Measurements from ENCODE around the gene TRAF4. TPM values are rescaled to one million over a fixed set of nuclear protein-coding genes. Genes with fewer than 3 reads are reported as not detected.
A peak's percentile ranks its signal among the peaks of the same experiment; 100 is the strongest.
"Not testable (repeated sequence)": the region's sequence is repeated elsewhere in the genome, so short reads cannot be mapped to it uniquely, and the experiment has no call there.

Gene TRAF4
- total RNA-seq, 2 experiments from 2014 or later = 60.1 to 107 TPM

- Mint-ChIP-seq H3K27ac (peak overlapping the region; percentile 24), H3K4me1 (peaks cover 33% of the 10 kb centered on the region), H3K9me3 (ENCODE audit: low read depth) (no peaks in the 10 kb centered on the region), H3K36me3 (peaks cover 33% of the 10 kb centered on the region), H3K4me3 (peak overlapping the region; percentile 40), H3K27me3 (peaks cover 36% of the 10 kb centered on the region)
- DNase-seq (no peak), ATAC-seq (no peak)
- CTCF ChIA-PET = interaction anchor here (1.4 to 4.0 kb wide), 4 partner anchors 9 to 184 kb away, joined by 4 to 37 read pairs (median 10); partner anchors contain the start of genes DHRS13 and NEK8
Observed at GRCh38 chr17:28718333-28719020, 25.3 kb upstream of the TRAF4 start.

- H3K4me3 Mint-ChIP-seq = peak overlapping the region; percentile 100
- H3K36me3 Mint-ChIP-seq = peaks cover 38% of the 10 kb centered on the region
- H3K27me3 Mint-ChIP-seq = peaks cover 32% of the 10 kb centered on the region
- H3K27ac Mint-ChIP-seq = peak overlapping the region; percentile 98
- CTCF ChIA-PET = interaction anchor here (0.8 to 4.5 kb wide), 13 partner anchors 8 to 234 kb away, joined by 4 to 37 read pairs (median 8); partner anchors contain the start of genes BLTP2, DHRS13, NEK8 and PHF12
- H3K9me3 Mint-ChIP-seq (ENCODE audit: low read depth) = no peaks in the 10 kb centered on the region
- no peak for DNase-seq
- no peak for ATAC-seq
- peaks cover 39% of the 10 kb centered on the region for H3K4me1 Mint-ChIP-seq
Observed at GRCh38 chr17:28719021-28719433, 24.8 kb upstream of the TRAF4 start.

GRCh38 chr17:28720247-28720996 lies 23.4 kb upstream of the TRAF4 start:
- peaks cover 53% of the 10 kb centered on the region for H3K4me1 Mint-ChIP-seq
- ATAC-seq = peak; percentile 1
- peak overlapping the region; percentile 100 for H3K4me3 Mint-ChIP-seq
- DNase-seq = peak; percentile 68
- H3K27me3 Mint-ChIP-seq = peaks cover 22% of the 10 kb centered on the region
- peaks cover 51% of the 10 kb centered on the region for H3K36me3 Mint-ChIP-seq
- H3K27ac Mint-ChIP-seq = peak overlapping the region; percentile 98
- CTCF ChIA-PET = interaction anchor here (0.7 to 4.5 kb wide), 15 partner anchors 7 to 232 kb away, joined by 3 to 37 read pairs (median 8); partner anchors contain the start of genes BLTP2, DHRS13, NEK8 and PHF12
- no peaks in the 10 kb centered on the region for H3K9me3 Mint-ChIP-seq (ENCODE audit: low read depth)

DNA sequence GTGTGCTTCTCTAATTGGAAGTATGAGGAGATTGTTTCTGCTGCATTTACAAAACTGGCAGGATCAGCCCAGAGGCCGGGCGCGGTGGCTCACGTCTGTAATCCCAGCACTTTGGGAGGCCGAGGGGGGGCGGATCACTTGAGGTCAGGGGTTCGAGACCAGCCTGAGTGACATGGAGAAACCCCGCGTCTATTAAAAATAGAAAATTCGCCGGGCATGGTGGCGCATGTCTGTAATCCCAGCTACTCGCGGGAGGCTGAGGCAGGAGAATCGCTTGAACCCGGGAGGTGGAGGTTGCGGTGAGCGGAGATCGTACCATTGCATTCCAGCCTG lies 22.8 kb upstream of the TRAF4 start:
- H3K4me1 Mint-ChIP-seq = peaks cover 53% of the 10 kb centered on the region
- peak overlapping the region; percentile 100 for H3K4me3 Mint-ChIP-seq
- H3K27ac Mint-ChIP-seq = peak overlapping the region; percentile 98
- ATAC-seq; DNase-seq; H3K9me3 Mint-ChIP-seq (ENCODE audit: low read depth): not testable (repeated sequence)
- peaks cover 51% of the 10 kb centered on the region for H3K36me3 Mint-ChIP-seq
- peaks cover 17% of the 10 kb centered on the region for H3K27me3 Mint-ChIP-seq
- CTCF ChIA-PET = interaction anchor here (0.7 to 4.5 kb wide), 10 partner anchors 10 to 232 kb away, joined by 3 to 37 read pairs (median 8); partner anchors contain the start of genes BLTP2, PHF12 and PROCA1

DNA sequence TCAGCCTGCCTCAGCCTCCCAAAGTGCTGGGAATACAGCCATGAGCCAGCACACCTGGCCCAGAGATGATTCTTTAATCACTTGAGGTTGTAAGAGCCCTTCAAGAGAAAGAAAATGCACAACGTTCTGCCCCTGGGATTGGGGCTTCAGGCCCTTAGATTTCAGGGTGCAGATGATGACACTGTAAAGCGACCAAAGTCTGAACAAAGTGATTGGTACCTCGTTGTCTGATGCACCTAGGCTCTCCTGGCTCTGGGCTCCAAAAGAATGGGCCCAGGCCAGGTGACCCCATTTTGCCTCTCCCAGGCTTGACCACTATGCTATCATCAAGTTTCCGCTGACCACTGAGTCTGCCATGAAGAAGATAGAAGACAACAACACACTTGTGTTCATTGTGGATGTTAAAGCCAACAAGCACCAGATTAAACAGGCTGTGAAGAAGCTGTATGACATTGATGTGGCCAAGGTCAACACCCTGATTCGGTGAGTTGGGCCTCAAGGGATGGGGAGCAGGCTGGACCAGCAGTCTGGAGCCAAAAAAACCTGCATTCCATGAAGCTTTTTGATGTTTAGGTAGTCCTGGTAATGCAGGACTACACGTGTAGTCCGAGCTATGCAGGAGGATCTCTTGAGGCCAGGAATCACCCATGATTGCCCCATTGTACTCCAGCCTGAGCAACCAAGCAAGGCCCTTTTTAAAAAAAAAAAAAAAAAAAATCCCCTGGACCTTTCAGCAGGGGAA lies 21.2 kb upstream of the TRAF4 start:
- no peak for DNase-seq
- Mint-ChIP-seq H3K36me3 (peaks cover 51% of the 10 kb centered on the region), H3K9me3 (ENCODE audit: low read depth) (no peaks in the 10 kb centered on the region), H3K27me3 (peaks cover 9% of the 10 kb centered on the region), H3K27ac (peak overlapping the region; percentile 98), H3K4me3 (peak overlapping the region; percentile 100), H3K4me1 (peaks cover 53% of the 10 kb centered on the region)
- ATAC-seq = no peak
- CTCF ChIA-PET = interaction anchor here (1.3 to 4.5 kb wide), 5 partner anchors 11 to 230 kb away, joined by 4 to 37 read pairs (median 10); partner anchors contain the start of genes PHF12 and PROCA1

GRCh38 chr17:28723159-28723835 lies 20.5 kb upstream of the TRAF4 start:
- CTCF ChIA-PET = interaction anchor here (1.5 to 12.9 kb wide), 4 partner anchors 23 to 394 kb away, joined by 4 to 591 read pairs (median 16); partner anchors contain the start of genes FLOT2, PHF12 and TRAF4
- peaks cover 55% of the 10 kb centered on the region for H3K4me1 Mint-ChIP-seq
- peaks cover 4% of the 10 kb centered on the region for H3K27me3 Mint-ChIP-seq
- H3K4me3 Mint-ChIP-seq = peak overlapping the region; percentile 41
- H3K27ac Mint-ChIP-seq = peak overlapping the region; percentile 85
- peaks cover 51% of the 10 kb centered on the region for H3K36me3 Mint-ChIP-seq
- no peaks in the 10 kb centered on the region for H3K9me3 Mint-ChIP-seq (ENCODE audit: low read depth)
- ATAC-seq = no peak
- DNase-seq = no peak

GRCh38 chr17:28723836-28724499 lies 19.8 kb upstream of the TRAF4 start:
- Mint-ChIP-seq H3K4me1 (peaks cover 53% of the 10 kb centered on the region), H3K36me3 (peaks cover 51% of the 10 kb centered on the region), H3K27ac (peak overlapping the region; percentile 85), H3K4me3 (peak overlapping the region; percentile 79)
- CTCF ChIA-PET = interaction anchor here (1.1 to 12.9 kb wide), 6 partner anchors 23 to 393 kb away, joined by 3 to 591 read pairs (median 5); partner anchors contain the start of genes FLOT2, PHF12 and TRAF4
- ATAC-seq; H3K27me3 Mint-ChIP-seq; DNase-seq; H3K9me3 Mint-ChIP-seq (ENCODE audit: low read depth): not testable (repeated sequence)

DNA sequence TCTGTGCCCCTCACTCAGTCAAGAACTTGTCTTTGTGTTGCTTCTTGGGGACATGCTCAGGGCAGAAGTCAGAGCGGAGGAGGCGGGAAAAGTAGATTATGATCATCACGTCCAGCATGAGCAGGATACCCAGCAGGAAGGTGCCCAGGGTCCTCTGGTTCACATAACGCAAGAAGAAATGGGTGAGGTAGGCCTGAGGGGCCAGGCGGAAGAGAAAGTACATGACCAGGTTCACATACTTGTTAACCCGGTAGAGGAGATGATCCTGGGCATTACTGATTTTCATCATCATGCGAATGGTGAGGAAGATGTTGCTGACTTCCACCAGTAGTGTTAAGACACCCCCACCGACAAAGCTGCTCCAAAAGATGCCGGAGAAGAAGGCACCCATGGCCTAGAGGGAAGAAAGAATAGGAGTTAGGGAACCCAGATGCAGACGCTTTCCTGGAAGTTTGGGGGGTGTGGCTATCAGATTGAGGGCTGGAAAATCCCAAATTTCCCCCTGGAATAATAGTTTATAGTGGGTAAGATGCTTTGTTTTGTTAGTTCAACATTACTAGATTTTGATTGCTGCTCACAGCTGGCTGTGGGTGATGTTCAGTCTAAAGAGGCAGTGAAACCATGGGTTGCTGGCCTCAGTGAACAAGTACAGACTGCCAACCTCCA lies 19.2 kb upstream of the TRAF4 start:
- ATAC-seq = no peak
- Mint-ChIP-seq H3K27me3 (no peaks in the 10 kb centered on the region), H3K36me3 (peaks cover 51% of the 10 kb centered on the region), H3K9me3 (ENCODE audit: low read depth) (no peaks in the 10 kb centered on the region), H3K4me3 (peak overlapping the region; percentile 79), H3K27ac (peak overlapping the region; percentile 85), H3K4me1 (peaks cover 53% of the 10 kb centered on the region)
- DNase-seq = no peak
- CTCF ChIA-PET = interaction anchor here (1.1 to 12.9 kb wide), 8 partner anchors 12 to 393 kb away, joined by 3 to 591 read pairs (median 4); partner anchors contain the start of genes FLOT2 and TRAF4

DNA sequence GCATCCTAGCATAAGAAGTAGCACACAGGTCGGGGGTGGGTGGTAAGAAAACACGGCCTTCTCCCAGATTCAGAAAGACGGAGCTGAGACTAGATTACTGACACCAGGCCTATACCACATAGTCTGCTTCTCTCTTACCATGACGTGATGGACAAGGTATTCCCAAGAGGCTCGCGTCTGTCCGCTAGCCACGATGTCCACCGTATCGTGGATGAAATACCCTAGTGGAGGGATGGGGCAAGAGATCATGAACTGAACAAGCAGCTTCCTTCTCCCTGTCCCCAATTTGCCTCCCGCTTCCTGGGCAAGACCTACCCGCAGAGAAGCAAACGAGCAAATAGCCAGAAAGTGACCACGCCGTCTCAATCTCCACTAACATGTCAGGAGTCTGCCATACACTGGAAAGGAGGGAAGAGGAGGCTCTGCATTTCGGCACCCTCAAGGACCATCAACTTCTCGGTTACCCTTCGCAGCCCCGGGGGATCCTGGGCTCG lies 18.6 kb upstream of the TRAF4 start:
- Mint-ChIP-seq H3K4me3 (peak overlapping the region; percentile 79), H3K36me3 (peaks cover 45% of the 10 kb centered on the region), H3K9me3 (ENCODE audit: low read depth) (no peaks in the 10 kb centered on the region), H3K27me3 (no peaks in the 10 kb centered on the region), H3K27ac (peak overlapping the region; percentile 85), H3K4me1 (peaks cover 56% of the 10 kb centered on the region)
- CTCF ChIA-PET = interaction anchor here (1.1 to 12.9 kb wide), 10 partner anchors 13 to 392 kb away, joined by 3 to 591 read pairs (median 4); partner anchors contain the start of genes FLOT2 and TRAF4
- peak; percentile 52 for DNase-seq
- ATAC-seq = no peak

- Mint-ChIP-seq H3K27ac (peak overlapping the region; percentile 85), H3K36me3 (peaks cover 40% of the 10 kb centered on the region), H3K27me3 (no peaks in the 10 kb centered on the region), H3K4me3 (peak overlapping the region; percentile 79), H3K4me1 (peaks cover 54% of the 10 kb centered on the region), H3K9me3 (ENCODE audit: low read depth) (no peaks in the 10 kb centered on the region)
- peak; percentile 1 for ATAC-seq
- CTCF ChIA-PET = interaction anchor here (1.0 to 12.9 kb wide), 35 partner anchors 13 to 406 kb away, joined by 3 to 591 read pairs (median 12); partner anchors contain the start of genes BLTP2, DHRS13, FAM222B and FLOT2
- DNase-seq = peak; percentile 71
Observed at GRCh38 chr17:28725660-28726225, 18.1 kb upstream of the TRAF4 start.

DNA sequence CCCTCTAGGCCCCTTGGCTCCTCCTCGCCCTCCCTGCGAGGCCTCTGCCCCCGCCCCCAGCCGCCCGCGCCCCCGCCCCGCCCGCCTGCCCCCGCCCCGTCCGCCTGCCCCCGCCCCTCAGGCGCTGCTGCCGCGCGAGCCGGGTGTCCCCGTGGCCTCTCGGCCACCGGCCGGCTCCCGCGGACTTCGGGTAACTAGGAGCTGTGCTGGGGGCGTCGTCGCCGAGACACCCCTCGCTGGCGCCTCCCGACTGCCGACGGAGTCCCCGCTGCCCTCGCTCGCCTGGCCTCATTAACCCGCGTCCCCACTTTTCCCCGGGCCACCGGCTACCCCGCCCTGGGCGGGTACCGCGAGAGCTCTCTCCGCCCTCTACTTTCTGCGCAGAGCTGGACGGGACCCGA lies 17.6 kb upstream of the TRAF4 start, which contains the start of gene TLCD1:
TSS of gene TLCD1 (minus strand) at position 8 of the 401 bp plus-strand sequence. CDS start 136 bp downstream, outside the sequence.
- DNase-seq = peak; percentile 87
- ATAC-seq = peak; percentile 65
- Mint-ChIP-seq H3K4me3 (peak within 1 kb of the TSS; percentile 91), H3K4me1 (peaks cover 53% of the 10 kb centered on the region), H3K36me3 (peaks cover 35% of the 10 kb centered on the region), H3K27me3 (no peaks in the 10 kb centered on the region), H3K9me3 (ENCODE audit: low read depth) (no peaks in the 10 kb centered on the region), H3K27ac (peak within 1 kb of the TSS; percentile 94)
- CTCF ChIA-PET = interaction anchor here (0.7 to 12.9 kb wide), 52 partner anchors 9 to 419 kb away, joined by 3 to 591 read pairs (median 6); partner anchors contain the start of genes BLTP2, DHRS13, FAM222B and FLOT2

Data from activated CD8-positive, alpha-beta memory T cell treated with anti-CD3 and anti-CD28 coated beads, Interleukin-2, amount 10 ng/mL, durations not matched to agents 7 days and 5 days (primary cell).